Measurements from ENCODE around the gene RAD9A. TPM values are rescaled to one million over a fixed set of nuclear protein-coding genes. Genes with fewer than 3 reads are reported as not detected.

Gene RAD9A
- total RNA-seq, 2 donors from 2014 or later = 30.2 to 49.4 TPM

DNA sequence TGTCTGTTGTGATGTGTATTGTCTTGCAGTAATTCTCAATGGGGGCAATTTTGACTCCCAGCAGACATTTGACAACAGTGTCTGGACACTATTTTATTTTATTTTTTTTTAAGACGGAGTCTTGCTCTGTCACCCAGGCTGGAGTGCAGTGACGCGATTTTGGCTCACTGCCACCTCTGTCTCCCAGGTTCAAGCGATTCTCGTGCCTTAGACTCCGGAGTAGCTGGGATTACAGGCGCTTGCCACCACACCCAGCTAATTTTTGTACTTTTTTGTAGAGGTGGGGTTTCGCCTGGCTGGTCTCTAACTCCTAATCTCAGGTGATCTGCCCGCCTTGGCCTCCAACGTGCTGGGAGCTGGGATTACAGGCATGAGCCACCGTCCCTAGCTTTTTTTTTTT is 37.9 kb downstream of the RAD9A start:
- peaks cover 10% of the 10 kb centered on the region for H3K4me1 ChIP-seq (replicated peaks)
- H3K36me3 ChIP-seq = peaks cover 7 to 9% of the 10 kb centered on the region in 2 donors
- intact Hi-C loops (cut with DNase I) = no loop called here
- H3K4me3 ChIP-seq = peak overlapping the region in 1 of 2 donors; percentile 86
- no peaks in the 10 kb centered on the region for H3K9me3 ChIP-seq
- no peak for DNase-seq (ENCODE audit: low spot score)
- TF ChIP-seq, protein P1, sequence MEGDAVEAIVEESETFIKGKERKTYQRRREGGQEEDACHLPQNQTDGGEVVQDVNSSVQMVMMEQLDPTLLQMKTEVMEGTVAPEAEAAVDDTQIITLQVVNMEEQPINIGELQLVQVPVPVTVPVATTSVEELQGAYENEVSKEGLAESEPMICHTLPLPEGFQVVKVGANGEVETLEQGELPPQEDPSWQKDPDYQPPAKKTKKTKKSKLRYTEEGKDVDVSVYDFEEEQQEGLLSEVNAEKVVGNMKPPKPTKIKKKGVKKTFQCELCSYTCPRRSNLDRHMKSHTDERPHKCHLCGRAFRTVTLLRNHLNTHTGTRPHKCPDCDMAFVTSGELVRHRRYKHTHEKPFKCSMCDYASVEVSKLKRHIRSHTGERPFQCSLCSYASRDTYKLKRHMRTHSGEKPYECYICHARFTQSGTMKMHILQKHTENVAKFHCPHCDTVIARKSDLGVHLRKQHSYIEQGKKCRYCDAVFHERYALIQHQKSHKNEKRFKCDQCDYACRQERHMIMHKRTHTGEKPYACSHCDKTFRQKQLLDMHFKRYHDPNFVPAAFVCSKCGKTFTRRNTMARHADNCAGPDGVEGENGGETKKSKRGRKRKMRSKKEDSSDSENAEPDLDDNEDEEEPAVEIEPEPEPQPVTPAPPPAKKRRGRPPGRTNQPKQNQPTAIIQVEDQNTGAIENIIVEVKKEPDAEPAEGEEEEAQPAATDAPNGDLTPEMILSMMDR (IDR thresholded peaks at IDR 0.05) = no peak
- TF ChIP-seq POLR2AphosphoS5 (IDR thresholded peaks at IDR 0.05) (no peak), POLR2A (IDR thresholded peaks at IDR 0.05) (no peak)
- WGBS = 69% methylated on average over 11 of the region's 11 CpGs
- H3K27ac ChIP-seq = peak overlapping the region in 1 of 2 donors; percentile 88
- no peaks in the 10 kb centered on the region for H3K27me3 ChIP-seq (replicated peaks; ENCODE audit: insufficient read depth)

DNA sequence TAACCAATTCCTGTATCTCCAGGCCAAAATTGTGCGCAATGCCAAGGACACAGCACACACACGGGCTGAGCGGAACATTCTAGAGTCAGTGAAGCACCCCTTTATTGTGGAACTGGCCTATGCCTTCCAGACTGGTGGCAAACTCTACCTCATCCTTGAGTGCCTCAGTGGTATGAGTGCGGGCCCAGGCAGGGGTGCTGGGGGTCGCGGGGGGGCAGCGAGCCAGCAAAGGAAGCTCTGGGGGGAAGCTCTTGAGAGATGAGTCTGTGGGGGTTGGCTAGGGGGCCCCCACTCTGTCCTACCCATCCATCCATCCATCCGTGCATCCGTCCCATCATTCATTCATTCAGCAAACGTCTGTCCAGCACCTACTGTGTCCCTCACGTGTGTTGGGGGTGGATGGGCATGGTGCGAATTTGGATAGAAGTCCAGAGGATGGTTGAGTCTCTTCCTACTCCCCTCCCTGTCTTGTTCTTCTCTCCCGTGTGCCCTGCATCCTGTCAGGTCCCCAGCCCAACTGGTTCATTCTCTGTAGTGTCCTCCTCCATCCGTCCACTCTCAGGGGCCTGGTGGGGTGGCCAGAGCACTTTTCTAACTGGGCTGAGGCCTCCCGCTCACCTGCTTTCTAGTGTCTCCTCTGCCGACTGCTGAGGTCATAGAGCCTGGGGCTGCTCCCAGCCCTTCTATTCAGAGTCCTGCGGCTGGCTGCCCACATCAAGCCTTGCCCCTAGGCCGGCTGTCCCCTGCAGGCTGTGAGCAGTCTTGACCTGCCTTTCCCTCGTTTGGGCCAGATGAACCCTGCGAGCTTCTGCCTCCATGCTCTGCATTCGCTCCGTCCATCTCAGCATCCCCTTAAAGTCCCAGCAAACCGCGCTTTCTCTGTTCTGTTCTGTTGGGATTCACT is 39.8 kb downstream of the RAD9A start:
- Histone ChIP-seq H3K27ac (no peak overlapping the region), H3K4me3 (no peak overlapping the region), H3K9me3 (no peaks in the 10 kb centered on the region), H3K36me3 (peaks cover 12 to 16% of the 10 kb centered on the region in 2 donors), H3K27me3 (replicated peaks; ENCODE audit: insufficient read depth) (no peaks in the 10 kb centered on the region), H3K4me1 (replicated peaks) (peaks cover 10% of the 10 kb centered on the region)
- no peak for DNase-seq (ENCODE audit: low spot score)
- intact Hi-C loops (cut with DNase I) = no loop called here
- TF ChIP-seq POLR2AphosphoS5 (IDR thresholded peaks at IDR 0.05) = no peak
- TF ChIP-seq POLR2A (IDR thresholded peaks at IDR 0.05) = no peak
- TF ChIP-seq, protein P1 (IDR thresholded peaks at IDR 0.05) = no peak
- 93% methylated on average over 24 of the region's 24 CpGs for WGBS

DNA sequence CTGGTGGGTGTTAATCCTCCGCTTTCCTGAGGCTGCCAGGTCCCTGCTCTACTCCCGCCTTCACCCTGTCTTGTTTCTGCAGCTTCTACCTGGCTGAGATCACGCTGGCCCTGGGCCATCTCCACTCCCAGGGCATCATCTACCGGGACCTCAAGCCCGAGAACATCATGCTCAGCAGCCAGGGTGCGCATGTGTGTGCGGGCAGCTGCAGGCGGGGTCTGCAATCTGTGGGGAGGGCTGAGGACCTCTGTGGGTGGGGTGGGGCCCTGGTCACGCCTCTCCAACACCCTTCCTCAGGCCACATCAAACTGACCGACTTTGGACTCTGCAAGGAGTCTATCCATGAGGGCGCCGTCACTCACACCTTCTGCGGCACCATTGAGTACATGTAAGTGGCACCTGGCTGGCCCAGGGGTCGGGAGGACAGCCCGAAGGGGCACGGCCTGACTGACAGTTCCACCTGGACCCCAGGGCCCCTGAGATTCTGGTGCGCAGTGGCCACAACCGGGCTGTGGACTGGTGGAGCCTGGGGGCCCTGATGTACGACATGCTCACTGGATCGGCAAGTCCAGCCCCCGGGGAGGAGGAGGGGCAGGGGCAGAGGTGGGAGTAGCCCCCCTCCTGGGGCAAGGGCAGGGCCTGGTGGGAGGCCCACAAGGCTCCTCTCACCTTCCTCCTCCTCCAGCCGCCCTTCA is 41.0 kb downstream of the RAD9A start:
- no peaks in the 10 kb centered on the region for H3K27me3 ChIP-seq (replicated peaks; ENCODE audit: insufficient read depth)
- WGBS = 89% methylated on average over 18 of the region's 22 CpGs
- intact Hi-C loops (cut with DNase I) = no loop called here
- H3K27ac ChIP-seq = no peak overlapping the region
- DNase-seq (ENCODE audit: low spot score) = no peak
- H3K36me3 ChIP-seq = peaks cover 12 to 16% of the 10 kb centered on the region in 2 donors
- peaks cover 10% of the 10 kb centered on the region for H3K4me1 ChIP-seq (replicated peaks)
- TF ChIP-seq, protein P1 (IDR thresholded peaks at IDR 0.05) = no peak
- TF ChIP-seq POLR2AphosphoS5 (IDR thresholded peaks at IDR 0.05) (no peak), POLR2A (IDR thresholded peaks at IDR 0.05) (no peak)
- no peak overlapping the region for H3K4me3 ChIP-seq
- H3K9me3 ChIP-seq = no peaks in the 10 kb centered on the region

DNA sequence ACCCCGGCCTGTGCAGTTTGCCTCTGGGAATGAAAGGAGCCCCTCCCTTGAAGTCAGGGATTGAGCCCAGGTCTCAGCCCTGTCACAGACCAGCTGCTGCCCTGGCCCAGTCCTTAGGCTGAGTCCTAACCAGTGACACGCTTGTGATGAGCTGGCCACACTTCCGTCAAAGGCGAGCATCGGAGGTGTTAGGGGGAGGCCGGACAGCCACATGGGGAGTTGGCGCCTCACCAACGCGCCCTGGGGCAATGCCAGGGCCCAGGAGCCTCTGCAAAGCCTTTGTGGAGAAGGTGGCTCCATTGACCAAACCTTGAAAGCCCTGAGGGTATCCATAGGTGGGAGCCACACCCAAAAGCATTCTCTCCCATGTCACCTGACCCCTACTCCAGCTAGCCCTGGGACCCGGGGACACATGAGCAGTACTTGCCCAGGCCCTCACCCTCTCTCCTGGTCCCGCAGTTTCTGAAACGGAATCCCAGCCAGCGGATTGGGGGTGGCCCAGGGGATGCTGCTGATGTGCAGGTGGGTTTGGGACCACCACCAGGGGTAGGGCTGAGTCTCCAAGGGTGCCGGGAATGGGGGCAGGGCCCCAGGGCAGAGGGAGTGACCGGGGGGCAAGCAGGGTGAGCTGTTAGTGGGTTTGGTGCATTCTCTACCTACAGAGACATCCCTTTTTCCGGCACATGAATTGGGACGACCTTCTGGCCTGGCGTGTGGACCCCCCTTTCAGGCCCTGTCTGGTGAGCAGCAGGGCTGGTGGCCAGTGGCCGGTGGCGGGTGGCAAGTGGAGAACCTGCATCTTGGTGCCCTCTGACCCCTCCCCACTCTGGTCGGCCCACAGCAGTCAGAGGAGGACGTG is 42.0 kb downstream of the RAD9A start:
- H3K36me3 ChIP-seq = peaks cover 12 to 16% of the 10 kb centered on the region in 2 donors
- H3K9me3 ChIP-seq = no peaks in the 10 kb centered on the region
- 83% methylated on average over 22 of the region's 22 CpGs for WGBS
- H3K4me3 ChIP-seq = no peak overlapping the region
- no peaks in the 10 kb centered on the region for H3K27me3 ChIP-seq (replicated peaks; ENCODE audit: insufficient read depth)
- peaks cover 10% of the 10 kb centered on the region for H3K4me1 ChIP-seq (replicated peaks)
- no peak for DNase-seq (ENCODE audit: low spot score)
- no peak overlapping the region for H3K27ac ChIP-seq
- TF ChIP-seq POLR2A (IDR thresholded peaks at IDR 0.05) (no peak), POLR2AphosphoS5 (IDR thresholded peaks at IDR 0.05) (no peak)
- TF ChIP-seq, protein P1 (IDR thresholded peaks at IDR 0.05) = no peak
- intact Hi-C loops (cut with DNase I) = no loop called here

Data from prostate gland (tissue), 2 donors.